Stimulated activated CD4-positive, alpha-beta T cell treated with anti-CD3 and anti-CD28 coated beads, TNF-alpha, amount 100 ng/mL, for 4 hours (primary cell): ENCODE data around the gene SUPT7L.
A peak's percentile ranks its signal among the peaks of the same experiment; 100 is the strongest.
"Not testable (repeated sequence)": the region's sequence is repeated elsewhere in the genome, so short reads cannot be mapped to it uniquely, and the experiment has no call there.

Experiments
- DNase-seq, 3 experiments: peaks; one replicate each; pipeline ENCODE4 v3.0.0-alpha.2; 2020; ENCODE audit warnings: low read depth in 3 of 3

The SUPT7L gene

DNA sequence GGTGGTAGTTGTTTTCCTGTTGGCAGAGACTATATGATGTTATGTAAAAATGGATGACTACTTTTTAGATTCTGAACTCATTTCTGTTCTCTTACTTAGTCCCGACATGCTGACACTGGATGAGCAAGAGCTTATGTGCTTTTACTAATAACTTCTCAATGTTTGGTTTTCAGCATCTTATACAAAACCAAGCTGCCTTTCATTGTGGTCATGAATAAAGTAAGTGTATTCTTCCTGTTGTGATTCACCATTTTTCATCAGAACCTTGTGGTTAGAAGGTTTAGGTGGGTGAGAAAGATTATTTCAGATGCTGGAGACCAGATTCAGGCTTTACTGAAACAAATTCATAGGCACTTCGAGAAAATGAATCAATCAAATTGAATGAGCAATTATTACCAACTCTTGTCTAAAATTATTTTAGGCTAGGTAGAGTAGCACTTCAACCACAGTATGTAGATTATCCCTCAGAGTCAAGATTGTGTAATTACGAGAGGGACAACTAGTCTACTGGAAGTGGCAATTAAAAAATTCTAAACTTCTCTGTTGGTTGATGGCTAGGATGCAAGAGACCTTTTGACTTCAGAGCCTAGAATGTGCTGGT, 25.3 kb downstream of the SUPT7L start:
- DNase-seq = no peak

DNA sequence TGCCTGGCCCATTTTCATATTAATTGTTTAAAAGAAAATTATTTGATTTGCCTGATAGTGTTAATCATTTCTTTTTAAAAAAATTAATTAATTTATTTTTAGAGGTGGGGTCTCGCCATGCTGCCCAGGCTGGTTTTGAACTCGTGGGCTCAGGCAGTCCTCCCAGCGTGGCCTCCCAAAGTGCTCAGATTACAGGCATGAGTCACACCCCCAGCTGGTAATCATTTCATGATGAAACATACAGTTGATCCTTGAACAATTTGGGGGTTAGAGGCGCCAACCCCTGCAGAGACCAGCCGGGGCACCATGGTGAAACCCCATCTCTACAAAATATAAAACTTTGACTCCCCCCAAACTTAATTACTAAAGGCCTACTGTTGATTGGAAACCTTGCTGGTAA, 26.6 kb downstream of the SUPT7L start:
- DNase-seq = no peak

DNA sequence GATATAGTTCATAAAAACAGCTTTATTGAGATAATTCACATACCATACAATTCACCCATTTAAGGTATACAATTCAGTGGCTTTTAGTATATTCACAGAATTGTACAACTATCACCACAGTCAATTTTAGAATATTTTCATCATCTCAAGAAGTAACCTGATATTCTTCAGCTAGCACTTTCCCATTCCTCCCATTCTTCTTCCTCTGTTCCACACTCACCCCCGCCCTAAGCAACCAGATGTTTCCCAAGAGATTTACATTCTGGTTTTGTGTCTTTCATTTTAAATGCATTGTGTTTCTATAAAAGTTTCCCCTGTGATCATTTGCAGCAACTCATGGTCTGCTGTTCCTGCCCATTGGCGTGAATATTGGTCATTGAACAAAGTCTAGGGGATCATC, 29.1 kb downstream of the SUPT7L start:
- DNase-seq = no peak

DNA sequence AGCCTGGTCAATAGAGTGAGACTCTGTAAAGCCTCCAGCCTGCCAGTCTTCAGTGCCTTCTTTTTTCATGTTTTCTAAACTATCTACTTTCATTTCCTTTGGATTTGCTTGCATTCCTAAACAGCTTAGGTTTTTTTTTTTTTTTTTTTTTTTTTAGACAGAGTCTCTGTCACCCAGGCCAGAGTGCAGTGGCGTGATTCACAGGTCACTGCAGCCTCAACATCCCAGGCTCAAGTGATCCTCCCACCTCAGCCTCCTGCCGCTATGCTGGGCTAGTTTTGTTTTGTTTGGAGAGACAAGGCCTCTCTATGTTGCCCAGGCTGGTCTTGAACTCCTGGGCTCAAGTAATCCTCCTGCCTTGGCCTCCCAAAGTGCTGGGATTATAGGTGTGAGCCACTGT, 33.2 kb downstream of the SUPT7L start:
- DNase-seq = not testable (repeated sequence)

DNA sequence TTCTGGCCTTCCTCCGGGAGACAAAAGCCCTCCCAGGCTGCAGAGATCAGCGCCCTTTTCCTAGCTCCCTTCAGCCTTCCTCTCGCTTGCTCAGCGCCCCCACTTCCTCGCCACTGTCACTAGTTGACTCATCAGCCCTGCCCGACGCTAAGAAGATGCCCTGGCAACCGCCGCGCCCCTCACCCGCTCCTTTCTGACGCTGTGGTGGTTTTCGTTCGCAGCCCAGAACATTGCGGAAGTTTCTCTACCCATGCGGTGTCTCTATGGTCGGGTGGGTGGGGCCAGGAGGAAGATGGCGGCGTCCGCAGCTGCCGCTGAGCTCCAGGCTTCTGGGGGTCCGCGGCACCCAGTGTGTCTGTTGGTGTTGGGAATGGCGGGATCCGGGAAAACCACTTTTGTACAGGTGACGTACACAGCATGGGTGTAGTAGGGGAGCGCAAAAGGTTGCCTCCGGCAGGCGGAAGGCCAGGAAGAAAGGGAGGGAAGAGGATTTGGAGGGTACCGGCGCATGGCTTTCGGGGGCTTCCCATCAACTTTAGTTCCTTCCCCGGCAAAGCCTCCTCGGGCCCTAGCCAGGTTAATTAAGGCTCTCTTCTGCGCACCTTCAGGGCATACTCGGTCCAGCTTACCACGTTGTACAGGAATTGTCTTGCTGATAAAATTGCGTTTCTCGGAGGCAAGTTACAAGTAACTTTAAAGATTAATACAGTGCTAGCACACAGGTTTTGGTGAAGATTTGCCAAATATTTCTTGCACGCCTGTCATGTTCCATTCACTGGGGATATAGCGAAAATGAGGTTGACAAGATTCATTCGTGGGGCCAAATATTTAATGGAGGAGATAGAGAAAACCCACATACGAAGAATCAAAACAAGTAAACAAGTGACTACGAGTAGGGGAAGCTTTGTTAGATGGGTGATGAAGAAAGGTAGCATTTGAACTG, 34.4 kb downstream of the SUPT7L start, which contains the start of the genes CCDC121 and GPN1:
Gene CCDC121 (minus strand): TSS at position 246 of the 943 bp plus-strand sequence. CDS start 1,213 bp downstream, outside the sequence.
Gene GPN1 (plus strand): TSS at position 284 of the 943 bp plus-strand sequence. CDS start 9 bp downstream, at position 293.
- peak; percentile 83 to 91 (median 91) for DNase-seq

DNA sequence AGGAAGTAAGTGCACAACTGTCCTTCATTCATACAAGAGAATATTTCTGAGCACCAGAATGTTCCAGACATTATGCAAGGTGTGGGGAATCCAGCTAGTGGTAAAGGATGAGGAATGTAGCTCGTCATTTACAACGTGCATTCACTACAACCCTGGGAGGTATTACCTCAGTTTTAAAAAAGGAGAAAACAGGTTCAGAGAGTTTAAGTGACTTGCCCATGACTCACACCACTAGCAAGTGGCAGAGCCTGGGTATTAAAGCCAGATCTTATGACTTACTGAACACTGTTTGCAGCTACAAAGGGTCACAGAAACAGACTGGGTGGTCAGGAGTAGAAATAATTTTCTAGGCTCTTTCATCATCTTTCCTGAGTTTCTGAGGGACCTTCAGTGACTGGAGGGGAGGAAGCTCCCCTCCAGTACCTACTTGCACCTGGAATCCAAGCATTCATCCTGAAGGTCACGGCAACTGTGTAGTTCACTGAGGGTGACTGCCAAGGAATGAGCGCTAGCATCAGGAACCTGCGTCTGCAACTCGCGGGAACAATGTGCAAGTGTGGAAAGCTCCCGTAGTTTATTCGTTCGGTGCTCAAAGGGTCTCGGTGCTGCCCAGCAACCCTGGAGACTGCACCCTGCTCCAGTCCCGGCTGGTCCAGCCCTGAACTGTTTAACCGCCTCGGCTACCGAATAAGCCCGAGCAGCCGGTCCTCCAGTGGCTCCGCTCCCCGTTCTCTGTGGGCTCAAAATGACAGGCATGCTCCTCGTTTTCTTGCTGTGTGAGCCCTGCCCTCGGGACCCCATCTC, 35.2 kb downstream of the SUPT7L start:
- DNase-seq = no peak

DNA sequence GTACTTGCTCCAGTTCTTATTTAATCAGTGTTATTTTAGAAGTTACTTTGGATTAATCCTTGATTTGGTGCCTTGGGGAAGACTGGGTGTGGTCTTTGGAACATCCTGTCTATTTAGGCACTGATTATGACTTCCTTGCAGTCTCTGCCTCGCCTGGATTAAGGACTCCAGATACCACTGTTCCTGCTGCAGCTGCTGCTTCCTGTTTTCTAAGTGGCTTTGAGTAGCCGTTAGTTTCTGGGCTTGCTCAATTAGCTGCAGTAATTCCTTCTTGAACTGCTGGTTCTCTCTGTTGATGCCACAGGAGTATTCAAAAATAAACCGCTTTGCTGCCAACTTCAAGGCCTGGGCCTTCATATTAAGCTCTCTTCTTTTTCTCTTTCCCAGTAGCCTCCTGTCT, 36.5 kb downstream of the SUPT7L start:
- not testable (repeated sequence) for DNase-seq

DNA sequence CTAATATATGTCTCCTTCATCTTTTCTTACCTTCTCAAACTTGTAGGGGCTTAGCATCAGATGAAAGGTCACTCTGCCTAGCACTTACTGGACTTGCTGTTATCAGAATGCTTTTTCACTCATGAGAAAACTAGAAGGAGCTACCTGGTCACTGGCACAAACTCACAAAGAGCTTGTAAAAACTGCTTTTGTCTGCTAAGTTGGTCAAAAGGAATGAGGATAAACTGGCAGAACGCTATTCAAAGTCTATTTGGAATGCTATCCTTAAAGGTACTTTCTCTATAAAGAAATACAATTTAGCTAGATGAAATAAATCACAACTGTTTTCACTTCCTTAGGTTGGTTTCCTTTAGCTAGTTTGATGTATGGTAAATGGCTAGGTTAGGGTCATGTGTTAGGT, 37.1 kb downstream of the SUPT7L start:
- DNase-seq = not testable (repeated sequence)

DNA sequence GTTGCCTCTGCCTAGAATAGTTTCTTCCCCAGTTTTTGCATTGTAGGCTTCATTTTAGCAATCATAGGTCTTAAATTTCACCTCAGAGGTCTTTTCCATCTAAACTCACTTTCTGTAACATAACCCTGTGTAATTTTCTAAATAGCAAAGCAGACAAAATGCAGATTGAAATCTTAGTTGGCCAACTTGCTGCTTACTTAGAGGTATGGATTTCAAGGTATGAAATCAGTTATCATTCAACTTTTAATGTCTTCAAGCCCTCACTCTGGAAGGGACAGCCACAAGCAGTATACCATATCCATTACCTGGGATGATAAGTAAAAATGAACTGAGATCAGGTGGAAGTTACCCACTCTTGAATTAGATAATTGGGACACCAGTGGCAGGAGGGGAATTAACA, 38.5 kb downstream of the SUPT7L start:
- DNase-seq = no peak

DNA sequence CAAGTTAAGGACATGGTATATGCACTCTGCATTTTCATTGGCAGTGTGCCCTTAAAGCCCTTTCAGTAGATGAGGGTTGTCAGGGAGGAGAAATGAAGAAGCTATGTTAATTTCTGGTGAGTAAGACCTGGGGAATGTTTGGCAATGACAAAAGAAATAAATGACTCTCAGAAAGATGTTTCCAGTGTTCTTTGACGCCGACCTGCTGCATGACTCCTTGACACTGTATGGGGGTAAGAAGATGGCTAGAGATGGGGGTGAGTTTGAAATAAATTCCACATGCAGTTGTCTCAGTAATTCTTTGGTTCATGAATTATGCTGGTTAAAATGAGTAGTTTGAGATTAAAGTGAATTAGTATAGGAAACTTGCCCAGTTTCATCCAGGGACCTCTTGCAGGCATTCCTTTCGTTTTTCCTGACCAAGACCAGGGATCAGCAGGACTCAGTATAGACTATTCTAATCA, 40.5 kb downstream of the SUPT7L start:
- no peak for DNase-seq

DNA sequence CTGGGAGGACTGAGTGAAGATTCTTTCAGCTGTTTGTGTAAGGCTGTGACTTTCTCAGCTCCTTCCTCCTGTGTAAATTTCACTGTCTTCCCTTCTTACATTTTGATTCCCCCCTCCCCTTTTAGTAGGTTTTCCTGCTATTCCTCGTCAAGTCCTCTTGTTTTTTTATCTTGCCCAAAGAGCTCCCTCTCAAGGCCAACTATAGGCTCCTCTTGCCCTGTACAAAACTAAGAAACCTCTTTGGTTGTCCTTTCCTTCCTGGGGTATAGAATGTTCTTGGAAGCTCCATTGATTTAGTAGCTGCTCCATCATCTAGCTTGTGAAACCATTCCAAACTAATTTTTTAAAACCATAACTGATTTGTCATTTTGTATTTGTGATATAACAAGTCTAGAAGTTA, 41.9 kb downstream of the SUPT7L start:
- no peak for DNase-seq

DNA sequence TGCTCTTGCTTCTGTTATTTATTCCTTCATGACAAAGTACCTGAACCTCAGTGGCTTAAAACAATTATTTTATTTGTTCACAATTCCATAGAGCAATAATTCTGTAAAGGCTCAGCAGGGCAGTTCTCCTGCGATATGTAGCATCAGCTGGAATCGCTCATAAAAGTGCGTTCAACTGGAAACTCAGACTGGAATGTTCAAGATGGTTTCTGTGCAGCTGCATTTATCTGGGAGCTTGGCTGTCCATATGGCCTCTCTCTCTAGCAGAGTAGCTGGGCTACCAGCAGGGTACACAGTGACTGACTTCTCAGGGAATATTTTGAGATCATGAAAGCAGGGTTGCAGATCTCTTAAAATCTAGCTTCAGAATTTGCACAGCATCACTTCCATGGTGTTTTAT, 48.1 kb downstream of the SUPT7L start:
- DNase-seq = no peak

DNA sequence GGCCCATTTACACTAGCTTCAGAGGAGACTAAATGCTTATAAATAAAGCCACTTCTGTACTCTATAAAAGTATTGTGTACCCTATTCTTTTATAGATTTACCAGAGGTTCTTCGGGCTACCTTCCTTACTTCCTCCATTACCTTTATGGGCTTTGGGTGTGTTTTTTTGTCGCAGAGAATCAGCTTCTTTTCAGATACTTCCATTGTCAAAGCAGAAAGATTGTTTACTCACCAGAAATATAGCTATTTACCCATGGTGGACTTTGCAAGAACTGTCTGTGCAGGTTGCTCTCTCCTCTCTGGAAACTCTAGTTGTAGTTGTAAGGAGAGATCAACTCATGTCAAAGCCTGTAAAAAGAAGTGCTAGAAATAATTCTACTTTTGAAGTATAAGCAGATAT, 49.4 kb downstream of the SUPT7L start:
- no peak for DNase-seq

DNA sequence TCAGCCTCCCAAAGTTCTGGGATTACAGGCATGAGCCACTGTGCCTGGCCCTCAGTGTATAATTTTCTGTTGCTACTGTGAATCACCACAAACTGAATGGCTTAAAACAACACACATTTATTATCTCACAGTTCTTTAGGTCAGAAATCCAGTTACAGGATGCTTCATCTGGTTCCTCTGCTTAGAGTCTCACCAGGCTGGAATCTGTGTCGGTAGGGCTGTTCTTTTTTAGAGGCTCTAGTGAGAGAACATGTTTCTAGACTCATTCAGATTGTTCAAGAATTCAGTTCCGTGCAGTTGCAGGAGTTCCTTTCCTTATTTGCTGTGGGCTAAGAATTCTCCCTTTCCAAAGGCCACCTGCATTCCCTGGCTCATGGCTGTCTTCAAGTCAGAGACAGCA, 56.8 kb downstream of the SUPT7L start:
- no peak for DNase-seq
